NCI-H146 treated with DMSO at 0.1 percent for 48 hours (cell line): ENCODE results near the gene PDAP1.
"Not testable (repeated sequence)": the region's sequence is repeated elsewhere in the genome, so short reads cannot be mapped to it uniquely, and the experiment has no call there.

Experiments
- DNase-seq: peaks from one replicate; lab custom pipeline; 2025; ENCODE audit not compliant: unreplicated experiment; lab: John Stamatoyannopoulos, UW

The PDAP1 gene

GRCh38 chr7:99408379-99409191, at the start of gene PDAP1, which contains the start of gene BUD31:
PDAP1 (minus strand) TSS chr7:99408597; CDS start chr7:99408548, 49 bp downstream.
BUD31 (plus strand) TSS chr7:99408969; CDS start chr7:99411093, 2,124 bp downstream.
- peak; percentile 88 for DNase-seq

- no peak for DNase-seq
These were observed 49.5 kb upstream of the PDAP1 start for GRCh38 chr7:99457650-99458493.

GRCh38 chr7:99457050-99457649, 48.8 kb upstream of the PDAP1 start:
- DNase-seq: no peak

DNA sequence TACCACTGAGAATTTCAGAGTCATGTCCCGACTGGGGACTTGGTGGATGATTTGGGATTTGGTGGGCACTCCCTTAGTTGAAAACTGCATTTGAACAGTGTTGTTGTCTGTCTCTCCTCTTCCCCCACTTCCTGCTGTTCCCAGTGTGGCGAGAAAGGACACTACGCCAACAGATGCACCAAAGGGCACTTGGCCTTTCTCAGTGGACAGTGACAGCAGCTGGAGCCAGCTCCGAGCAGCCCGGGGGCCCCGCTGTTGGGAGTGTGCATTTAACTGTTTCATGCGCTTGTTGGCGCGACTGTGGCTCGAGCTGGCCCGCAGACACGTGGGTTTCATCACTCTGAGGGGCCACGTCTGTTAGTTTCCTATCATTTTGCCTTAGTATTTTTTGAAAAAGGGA, 47.9 kb upstream of the PDAP1 start:
- DNase-seq: no peak

DNA sequence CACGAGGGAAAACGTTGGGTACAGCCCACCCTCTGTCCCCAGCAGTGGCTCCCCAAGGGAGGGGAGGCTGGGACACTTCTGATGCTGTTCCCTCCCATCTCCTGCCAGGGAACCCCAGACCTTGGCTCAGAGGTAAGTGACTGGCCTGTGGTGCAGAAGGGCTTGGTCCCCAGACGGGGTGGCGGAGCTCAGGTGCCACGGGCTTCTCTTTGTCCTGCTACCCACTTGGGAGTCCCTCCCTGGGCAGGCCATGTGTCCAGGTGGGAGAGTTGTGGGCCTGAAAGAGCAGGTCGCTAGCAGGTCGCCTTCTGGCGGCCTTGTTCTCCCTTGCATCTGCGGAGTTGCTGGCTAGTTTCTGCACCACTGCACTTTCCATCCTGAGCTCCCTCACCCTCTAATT, 47.5 kb upstream of the PDAP1 start:
- no peak for DNase-seq

DNA sequence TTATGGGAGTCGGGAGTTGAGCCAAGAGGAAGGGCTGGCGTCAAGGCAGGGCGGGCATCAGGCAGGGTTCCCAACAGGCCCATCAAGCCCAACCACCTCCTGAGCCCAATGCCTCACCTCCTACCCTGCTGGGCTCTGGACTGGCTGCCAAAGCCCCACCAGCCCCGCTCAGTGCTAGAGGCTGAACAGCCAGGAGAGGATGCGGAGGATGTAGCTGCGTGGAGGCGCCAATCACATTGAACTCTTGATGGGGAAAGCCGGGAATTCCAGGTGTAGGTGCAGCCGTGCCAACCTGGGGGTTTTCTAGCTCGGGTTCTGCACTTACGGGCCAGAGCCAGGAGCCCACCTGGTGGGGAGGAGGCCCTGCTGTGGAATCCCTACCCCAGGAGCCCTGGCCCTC, 44.7 kb upstream of the PDAP1 start:
- no peak for DNase-seq

DNA sequence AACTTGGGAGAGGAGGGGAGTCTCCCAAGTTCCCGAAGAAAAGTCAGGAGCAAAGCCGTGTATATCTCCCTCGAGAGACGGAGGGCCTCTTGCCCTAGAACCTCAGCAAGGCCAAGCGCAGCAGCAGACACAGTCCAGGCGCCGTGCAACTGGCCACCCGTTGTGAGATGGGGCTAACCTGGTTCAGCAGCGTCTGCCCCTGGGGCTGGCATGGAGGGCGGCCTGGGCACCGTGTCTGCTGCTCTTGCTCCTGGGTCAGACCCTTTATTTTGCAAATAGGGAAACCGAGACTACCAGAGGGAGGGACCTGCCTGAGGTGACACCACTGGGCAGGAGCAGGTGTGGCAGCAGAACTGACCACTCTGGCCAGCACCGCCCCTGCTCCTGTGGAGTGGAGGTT, 44.1 kb upstream of the PDAP1 start:
- no peak for DNase-seq

DNA sequence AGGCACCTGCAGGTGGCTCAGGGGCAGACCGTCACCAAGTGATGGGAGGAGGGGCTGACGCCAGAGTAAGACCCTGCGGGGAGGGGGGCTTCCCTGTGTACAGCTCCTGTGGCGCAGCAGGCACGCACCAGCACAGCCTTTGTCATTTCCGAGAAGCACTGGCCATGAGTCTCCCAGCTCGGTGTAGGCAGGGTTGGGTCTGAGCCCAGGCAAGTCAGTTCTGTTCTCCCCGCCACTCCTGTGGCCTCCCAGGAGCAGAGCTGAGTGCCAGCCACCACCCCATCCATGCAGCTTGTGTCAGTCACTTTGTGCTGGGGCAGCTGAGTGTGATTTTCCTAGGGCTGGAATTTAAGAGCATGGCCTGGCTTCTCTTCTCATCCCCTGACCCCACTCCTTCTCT, 43.5 kb upstream of the PDAP1 start:
- no peak for DNase-seq

DNA sequence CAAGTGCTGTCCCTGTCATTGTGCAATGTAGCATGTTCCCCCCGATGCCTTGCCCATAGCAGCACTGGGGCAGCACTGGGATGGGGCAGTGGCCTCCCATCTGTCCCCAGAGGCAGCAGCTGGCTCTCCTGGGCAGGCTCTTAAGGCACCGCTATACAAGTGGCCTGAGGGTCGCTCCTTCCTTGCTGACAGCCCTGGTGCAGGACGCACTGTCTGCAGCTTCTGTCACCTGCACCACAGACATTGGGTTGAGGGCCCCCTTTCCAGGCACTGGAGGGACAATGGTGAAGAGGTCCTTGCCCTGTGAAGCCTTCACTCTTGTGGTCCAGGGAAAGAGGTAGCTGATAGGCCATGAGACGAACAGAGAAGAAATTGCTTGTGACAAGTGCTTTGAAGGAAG, 40.9 kb upstream of the PDAP1 start:
- no peak for DNase-seq

- no peak for DNase-seq
These were observed 40.5 kb upstream of the PDAP1 start for GRCh38 chr7:99448855-99449254.

DNA sequence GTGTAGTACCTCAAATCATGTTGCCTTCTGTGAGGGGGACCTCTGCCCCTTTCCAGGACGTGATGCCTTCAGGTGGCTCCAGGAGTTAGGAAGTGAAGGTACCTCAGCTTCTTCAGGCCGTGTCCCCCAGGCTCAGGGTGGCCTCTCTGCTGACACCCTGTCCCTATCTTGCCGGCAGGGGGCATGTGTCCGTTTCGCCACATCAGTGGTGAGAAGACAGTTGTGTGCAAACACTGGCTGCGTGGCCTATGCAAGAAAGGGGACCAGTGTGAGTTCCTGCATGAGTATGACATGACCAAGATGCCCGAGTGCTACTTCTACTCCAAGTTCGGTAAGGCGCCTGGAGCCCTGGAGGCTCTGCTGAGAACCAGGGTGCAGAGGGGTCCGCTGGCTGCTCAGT, 39.5 kb upstream of the PDAP1 start:
- no peak for DNase-seq

- DNase-seq: no peak
These were observed 37.7 kb upstream of the PDAP1 start for GRCh38 chr7:99446096-99446495.

- no peak for DNase-seq
These were observed 31.8 kb upstream of the PDAP1 start for GRCh38 chr7:99440195-99440594.

DNA sequence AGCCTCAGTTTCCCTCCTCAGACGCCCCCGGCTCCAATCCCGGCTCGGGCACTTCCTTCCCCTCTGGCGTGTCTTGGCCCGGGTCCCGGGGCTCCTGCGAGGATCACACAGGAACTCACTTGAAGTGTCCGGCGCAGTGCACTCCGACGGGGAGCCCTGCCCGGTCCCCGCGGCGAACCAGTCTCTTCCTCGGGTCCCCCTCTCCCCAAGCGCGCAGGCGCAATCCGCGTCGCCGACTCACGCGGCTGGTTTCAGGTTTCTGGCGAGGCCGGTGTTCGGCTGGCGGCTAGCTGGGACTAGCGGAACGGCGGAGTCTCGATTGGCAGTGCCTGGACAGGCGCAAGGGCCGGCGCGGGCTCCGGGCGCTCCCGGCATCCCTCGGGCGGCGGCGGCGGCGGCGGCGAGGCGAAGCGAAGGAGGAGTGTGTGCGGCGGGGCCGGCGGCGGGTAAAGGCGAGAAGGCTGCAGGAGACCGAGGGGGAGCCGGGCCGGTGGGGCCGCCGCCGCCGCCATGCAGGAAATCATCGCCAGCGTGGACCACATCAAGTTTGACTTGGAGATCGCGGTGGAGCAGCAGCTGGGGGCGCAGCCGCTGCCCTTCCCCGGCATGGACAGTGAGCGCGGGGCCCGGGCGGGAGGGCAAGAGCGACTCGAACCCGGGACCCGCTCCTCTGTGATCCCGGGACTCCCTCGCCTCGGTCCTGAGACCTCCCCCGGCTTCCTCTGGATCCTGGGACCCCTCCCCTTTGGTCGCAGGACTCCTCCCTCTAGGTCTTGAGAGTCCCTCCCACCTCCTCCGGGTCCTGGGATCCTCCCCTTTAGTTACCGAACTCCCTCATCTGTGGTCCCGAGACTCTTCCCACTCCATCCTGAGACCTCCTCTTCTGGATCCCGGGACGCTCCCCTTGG, 30.4 kb upstream of the PDAP1 start, which contains the start of the genes CPSF4 and PTCD1:
TSS of gene CPSF4 (plus strand) at position 371 of the 908 bp plus-strand sequence. CDS start at position 511, 140 bp downstream.
TSS of gene PTCD1 (minus strand) at position 226 of the 908 bp plus-strand sequence. CDS start 3,556 bp downstream, outside the sequence.
- peak; percentile 63 for DNase-seq

GRCh38 chr7:99437946-99438572, 29.7 kb upstream of the PDAP1 start:
- no peak for DNase-seq

- no peak for DNase-seq
These were observed 24.8 kb upstream of the PDAP1 start for GRCh38 chr7:99433158-99433557.

- DNase-seq: not testable (repeated sequence)
These were observed 23.6 kb upstream of the PDAP1 start for GRCh38 chr7:99431756-99432540.

DNA sequence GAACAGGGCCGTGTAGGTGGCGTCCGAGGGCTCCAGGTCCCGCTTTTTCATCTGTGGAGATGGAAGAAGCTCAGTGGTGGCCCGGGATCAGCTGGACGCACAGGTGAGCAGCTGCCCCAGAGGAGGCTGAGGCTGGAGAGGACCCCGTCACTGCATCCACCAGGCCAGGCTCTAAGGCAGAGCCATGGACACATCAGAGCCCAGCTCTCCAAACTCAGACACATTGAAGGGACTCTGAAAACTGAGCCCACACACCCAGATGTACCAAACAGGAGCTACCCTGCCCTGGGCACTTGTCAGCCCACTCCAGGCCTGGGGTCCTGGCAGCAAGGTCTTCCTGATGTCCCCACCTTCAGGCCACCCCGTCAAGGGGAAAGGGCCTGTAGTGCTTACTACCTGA, 21.4 kb upstream of the PDAP1 start:
- no peak for DNase-seq

GRCh38 chr7:99428972-99429566, 20.7 kb upstream of the PDAP1 start:
- DNase-seq: peak; percentile 25
